PC-3 (cell line): ENCODE results near the gene RTN4. TPM values are rescaled to one million over a fixed set of nuclear protein-coding genes. Genes with fewer than 3 reads are reported as not detected.

Experiments used
- ATAC-seq: fragments of 200-7000 bp; cut with Tn5 transposase; 2 replicates; pipeline ENCODE4 v1.9.1; 2020; ENCODE audit warnings: mild to moderate bottlenecking, moderate library complexity
- BruUV-seq: library from RNA; stranded (reverse); fragments of 400-500 nt; replicated peaks from 2 replicates; lab custom pipeline; 2021; lab: Mats Ljungman, UMichigan
- CTCF ChIA-PET: fragments of 300-600 bp; sonication (Branson Sonifier 250); formaldehyde crosslinking; loops from one replicate; lab custom pipeline; 2022; ENCODE audit warnings: antibody characterized with exemption; lab: Charles Lee
- POLR2A ChIA-PET: fragments of 300-600 bp; sonication (Branson Sonifier 250); formaldehyde crosslinking; loops from one replicate; lab custom pipeline; 2022; ENCODE audit warnings: antibody characterized with exemption; ENCODE audit not compliant: unreplicated experiment; lab: Charles Lee
- DNase-seq: peaks from one replicate; pipeline ENCODE4 v3.0.0-alpha.2; 2015
- H2AFZ ChIP-seq: fragments of 300-600 bp; sonication (generic); 2 replicates; pipeline ENCODE4 v1.6.0; 2016; ENCODE audit warnings: antibody characterized with exemption, low read length
- H3F3A ChIP-seq: fragments of 300-600 bp; sonication (generic); one replicate; pipeline ENCODE4 v1.6.0; 2017; ENCODE audit warnings: antibody characterized with exemption, low read length, control low read depth, mild to moderate bottlenecking; ENCODE audit not compliant: unreplicated experiment
- H3K27ac ChIP-seq: fragments of 300-600 bp; sonication (generic); 2 replicates; pipeline ENCODE4 v1.5.1; 2016; ENCODE audit warnings: mild to moderate bottlenecking, low read length
- H3K27me3 ChIP-seq: fragments of 300-600 bp; sonication (generic); 2 replicates; pipeline ENCODE4 v1.6.1; 2016; ENCODE audit warnings: low read length, mixed read lengths
- H3K36me3 ChIP-seq: fragments of 300-600 bp; sonication (generic); 2 replicates; pipeline ENCODE4 v1.6.1; 2016; ENCODE audit warnings: low read depth, mixed run types, low read length, mixed read lengths
- H3K4me1 ChIP-seq: fragments of 300-600 bp; sonication (generic); 2 replicates; pipeline ENCODE4 v1.5.1; 2016; ENCODE audit warnings: low read length; ENCODE audit not compliant: insufficient read depth
- H3K4me2 ChIP-seq: fragments of 300-600 bp; sonication (generic); 2 replicates; pipeline ENCODE4 v1.6.0; 2016; ENCODE audit warnings: low read length
- H3K4me3 ChIP-seq: fragments of 300-600 bp; sonication (generic); 2 replicates; pipeline ENCODE4 v1.5.1; 2016; ENCODE audit warnings: mild to moderate bottlenecking, low read length, mixed read lengths
- H3K79me2 ChIP-seq: fragments of 300-600 bp; sonication (generic); 2 replicates; pipeline ENCODE4 v1.6.1; 2017; ENCODE audit warnings: low read length, mixed read lengths
- H3K9ac ChIP-seq: fragments of 300-600 bp; sonication (generic); 2 replicates; pipeline ENCODE4 v1.6.0; 2016; ENCODE audit warnings: mild to moderate bottlenecking, low read length
- H3K9me2 ChIP-seq: fragments of 300-600 bp; sonication (generic); replicated peaks from 2 replicates; pipeline ENCODE4 v1.6.1; 2016; ENCODE audit warnings: mixed run types, low read length, mixed read lengths
- H3K9me3 ChIP-seq: fragments of 300-600 bp; sonication (generic); 2 replicates; pipeline ENCODE4 v1.6.1; 2016; ENCODE audit warnings: low read length, mixed read lengths
- H4K20me1 ChIP-seq: fragments of 300-600 bp; sonication (generic); 2 replicates; pipeline ENCODE4 v1.6.1; 2016; ENCODE audit warnings: low read length, mixed read lengths
- CTCF ChIP-seq: fragments of 300-600 bp; sonication (generic); conservative IDR thresholded peaks from 2 replicates; pipeline ENCODE4 v1.5.1; 2017; ENCODE audit warnings: antibody characterized with exemption, low read depth, mild to moderate bottlenecking, low read length
- EZH2 ChIP-seq: fragments of 300-600 bp; sonication (generic); IDR thresholded peaks from one replicate; pipeline ENCODE4 v1.6.1; 2017; ENCODE audit warnings: antibody characterized with exemption, mild to moderate bottlenecking, low read length; ENCODE audit not compliant: unreplicated experiment
- EZH2phosphoT487 ChIP-seq: fragments of 300-600 bp; sonication (generic); IDR thresholded peaks from 2 replicates; pipeline ENCODE4 v1.6.1; 2018; ENCODE audit warnings: mild to moderate bottlenecking, antibody characterized with exemption, low read length, borderline replicate concordance
- intact Hi-C: fragments of 100-400 bp; cut with micrococcal nuclease; formaldehyde crosslinking; loops from 2 replicates; pipeline ENCODE4 v1.9.0; 2023
- total RNA-seq: library from RNA; depleted of rRNA; stranded (reverse); fragments of >200 nt; gene quantifications from 2 replicates; pipeline ENCODE4 v1.2.3, GENCODE V29; 2014

The RTN4 gene
- total RNA-seq, 1 experiment from 2014 or later, result 150 TPM

GRCh38 chr2:54949431-54949830, 100.8 kb downstream of the RTN4 start:
- H3F3A ChIP-seq, result no peaks in the 10 kb centered on the region
- no peak for DNase-seq
- ATAC-seq, result no peak
- H4K20me1 ChIP-seq, result no peaks in the 10 kb centered on the region
- H3K27me3 ChIP-seq, result no peaks in the 10 kb centered on the region
- no peaks in the 10 kb centered on the region for H3K79me2 ChIP-seq
- no peak overlapping the region for H3K4me3 ChIP-seq
- no peak overlapping the region for H2AFZ ChIP-seq
- no peaks in the 10 kb centered on the region for H3K9me2 ChIP-seq
- no peaks in the 10 kb centered on the region for H3K9me3 ChIP-seq
- no peak overlapping the region for H3K27ac ChIP-seq
- no TSS peak for BruUV-seq
- intact Hi-C loops, result no loop called here
- H3K9ac ChIP-seq, result no peak overlapping the region
- CTCF ChIA-PET, result no interaction called here
- POLR2A ChIA-PET, result no interaction called here
- TF ChIP-seq EZH2 (no peak), CTCF (no peak), EZH2phosphoT487 (no peak)
- H3K4me1 ChIP-seq, result peaks cover 47% of the 10 kb centered on the region
- H3K36me3 ChIP-seq, result no peaks in the 10 kb centered on the region
- no peak overlapping the region for H3K4me2 ChIP-seq

- H3K9ac ChIP-seq, result no peak overlapping the region
- H4K20me1 ChIP-seq, result no peaks in the 10 kb centered on the region
- H3K27me3 ChIP-seq, result no peaks in the 10 kb centered on the region
- H3K4me3 ChIP-seq, result no peak overlapping the region
- H3K36me3 ChIP-seq, result no peaks in the 10 kb centered on the region
- no peak overlapping the region for H2AFZ ChIP-seq
- no peaks in the 10 kb centered on the region for H3K79me2 ChIP-seq
- H3K9me3 ChIP-seq, result no peaks in the 10 kb centered on the region
- no peak for TF ChIP-seq EZH2phosphoT487
- no peak for TF ChIP-seq CTCF
- TF ChIP-seq EZH2, result no peak
- BruUV-seq, result no TSS peak
- CTCF ChIA-PET, result no interaction called here
- intact Hi-C loops, result no loop called here
- peaks cover 34% of the 10 kb centered on the region for H3K4me1 ChIP-seq
- H3K9me2 ChIP-seq, result no peaks in the 10 kb centered on the region
- POLR2A ChIA-PET, result no interaction called here
- no peak for ATAC-seq
- H3K4me2 ChIP-seq, result no peak overlapping the region
- no peaks in the 10 kb centered on the region for H3F3A ChIP-seq
- DNase-seq, result no peak
- no peak overlapping the region for H3K27ac ChIP-seq
Observed at GRCh38 chr2:54948120-54948519, 102.1 kb downstream of the RTN4 start.

- H3K79me2 ChIP-seq, result no peaks in the 10 kb centered on the region
- no peak for DNase-seq
- H3K27me3 ChIP-seq, result no peaks in the 10 kb centered on the region
- TF ChIP-seq EZH2phosphoT487 (no peak), CTCF (no peak), EZH2 (no peak)
- no peak overlapping the region for H3K4me2 ChIP-seq
- no peaks in the 10 kb centered on the region for H3K36me3 ChIP-seq
- ChIA-PET POLR2A (no interaction called here), CTCF (no interaction called here)
- H3K4me1 ChIP-seq, result peaks cover 30% of the 10 kb centered on the region
- BruUV-seq, result no TSS peak
- H3K9me2 ChIP-seq, result no peaks in the 10 kb centered on the region
- no peaks in the 10 kb centered on the region for H3F3A ChIP-seq
- no peak for ATAC-seq
- no peak overlapping the region for H3K9ac ChIP-seq
- H4K20me1 ChIP-seq, result no peaks in the 10 kb centered on the region
- no peak overlapping the region for H2AFZ ChIP-seq
- no peak overlapping the region for H3K27ac ChIP-seq
- intact Hi-C loops, result no loop called here
- H3K9me3 ChIP-seq, result no peaks in the 10 kb centered on the region
- no peak overlapping the region for H3K4me3 ChIP-seq
Observed at GRCh38 chr2:54947646-54948045, 102.6 kb downstream of the RTN4 start.
